Endothelial cell of umbilical vein (primary cell): ENCODE measurements around the gene NECAB2. TPM values are rescaled to one million over a fixed set of nuclear protein-coding genes. Genes with fewer than 3 reads are reported as not detected.

Experiments used
- BruUV-seq: library from RNA; stranded (reverse); fragments of 400-500 nt; replicated peaks from 2 replicates; lab custom pipeline; 2021; lab: Mats Ljungman, UMichigan
- CTCF ChIA-PET: fragments of 300-600, 350-600 bp; sonication (Branson Sonifier 250); formaldehyde crosslinking; loops from one replicate; lab custom pipeline; 2021; ENCODE audit warnings: antibody characterized with exemption, inconsistent platforms; lab: Charles Lee
- POLR2A ChIA-PET: fragments of 300-600, 350-600 bp; sonication (Branson Sonifier 250); formaldehyde crosslinking; loops from one replicate; lab custom pipeline; 2021; ENCODE audit warnings: antibody characterized with exemption, inconsistent platforms; lab: Charles Lee
- DNase-seq: peaks from one replicate; pipeline ENCODE4 v3.0.0-alpha.2; 2011; ENCODE audit warnings: low read depth, low spot score
- FAIRE-seq: peaks from 2 replicates; lab custom pipeline; 2011; peaks lifted over from hg19 to GRCh38; lab: Jason Lieb, UNC
- H2AFZ ChIP-seq: 2 replicates; pipeline ENCODE4 v1.6.0; 2012; ENCODE audit warnings: low read depth, low read length, control low read depth, inconsistent platforms
- H3K27ac ChIP-seq: 2 replicates; pipeline ENCODE4 v1.5.1; 2011; ENCODE audit warnings: low read depth, mild to moderate bottlenecking, control low read depth, low read length, moderate library complexity; ENCODE audit not compliant: insufficient read depth
- H3K27me3 ChIP-seq, 2 experiments: 2 replicates each; pipeline versions ENCODE4 v1.6.0 to v1.6.1; 2011; ENCODE audit warnings: low read length in 2 of 2, mixed read lengths in 1 of 2; ENCODE audit not compliant: control insufficient read depth in 2 of 2, insufficient read depth in 2 of 2
- H3K36me3 ChIP-seq, 2 experiments: 2 replicates in 1 of 2; 3 replicates in 1 of 2; pipeline ENCODE4 v1.5.1; 2011; ENCODE audit warnings: low read length in 2 of 2, mild to moderate bottlenecking in 1 of 2, moderate library complexity in 1 of 2; ENCODE audit not compliant: control insufficient read depth in 2 of 2, insufficient read depth in 2 of 2; ENCODE audit errors: extremely low read depth in 1 of 2
- H3K4me1 ChIP-seq: 3 replicates; pipeline ENCODE4 v1.5.1; 2011; ENCODE audit warnings: mild to moderate bottlenecking, low read length; ENCODE audit not compliant: control insufficient read depth, insufficient read depth; ENCODE audit errors: extremely low read depth
- H3K4me2 ChIP-seq: 2 replicates; pipeline ENCODE4 v1.6.1; 2011; ENCODE audit warnings: low read length, control low read depth, mixed read lengths; ENCODE audit not compliant: insufficient read depth
- H3K4me3 ChIP-seq, 3 experiments: fragments of 200-600 bp in 1 of 3; sonication (generic), shearing (Covaris generic) in 1 of 3; replicated peaks in 1 of 3; 2 replicates each; pipeline ENCODE4 v1.5.1; 2011 to 2016; ENCODE audit warnings: control low read depth in 3 of 3, low read length in 3 of 3, mild to moderate bottlenecking in 2 of 3, inconsistent platforms in 1 of 3, low read depth in 1 of 3, moderate library complexity in 1 of 3; ENCODE audit not compliant: insufficient read depth in 1 of 3
- H3K79me2 ChIP-seq: 2 replicates; pipeline ENCODE4 v1.6.0; 2012; ENCODE audit warnings: low read length, inconsistent platforms; ENCODE audit not compliant: control insufficient read depth, insufficient read depth
- H3K9ac ChIP-seq: replicated peaks from 2 replicates; pipeline ENCODE3; 2011; ENCODE audit warnings: low read length, control low read depth; ENCODE audit not compliant: insufficient read depth; ENCODE audit errors: extremely low read depth
- H3K9me1 ChIP-seq: replicated peaks from 3 replicates; pipeline ENCODE4 v1.6.0; 2011; ENCODE audit warnings: mild to moderate bottlenecking, low read length; ENCODE audit not compliant: control insufficient read depth, insufficient read depth; ENCODE audit errors: extremely low read depth
- H3K9me3 ChIP-seq: replicated peaks from 2 replicates; pipeline ENCODE4 v1.5.1; 2012; ENCODE audit warnings: low read length, inconsistent platforms; ENCODE audit not compliant: control insufficient read depth, insufficient read depth
- H4K20me1 ChIP-seq: replicated peaks from 2 replicates; pipeline ENCODE3; 2011; ENCODE audit warnings: mild to moderate bottlenecking, low read length; ENCODE audit not compliant: control insufficient read depth, insufficient read depth; ENCODE audit errors: extremely low read depth
- EZH2 ChIP-seq: IDR thresholded peaks from 2 replicates; pipeline ENCODE4 v1.6.1; 2012; ENCODE audit warnings: borderline replicate concordance, low read depth, mild to moderate bottlenecking, moderate library complexity, low read length, inconsistent platforms; ENCODE audit not compliant: severe bottlenecking
- FOS ChIP-seq: IDR thresholded peaks from 2 replicates; pipeline ENCODE4 v1.6.1; 2011; ENCODE audit warnings: mild to moderate bottlenecking, low read length, moderate library complexity, borderline replicate concordance; ENCODE audit not compliant: insufficient read depth
- GATA2 ChIP-seq: IDR thresholded peaks from 2 replicates; pipeline ENCODE4 v1.7.0; 2011; ENCODE audit warnings: low read depth, mild to moderate bottlenecking, moderate library complexity, mixed read lengths, low read length; ENCODE audit not compliant: insufficient read length, insufficient read depth
- JUN ChIP-seq: IDR thresholded peaks from 2 replicates; pipeline ENCODE4 v1.6.1; 2011; ENCODE audit warnings: borderline replicate concordance, low read depth; ENCODE audit not compliant: insufficient read length, insufficient read depth
- MYC ChIP-seq: IDR thresholded peaks from one replicate; pipeline ENCODE4 v1.6.1; 2011; ENCODE audit warnings: mild to moderate bottlenecking, low read depth, low read length
- POLR2A ChIP-seq: IDR thresholded peaks from 2 replicates; pipeline ENCODE4 v1.6.1; 2012; ENCODE audit warnings: low read depth, mild to moderate bottlenecking, control low read depth, low read length
- POLR2AphosphoS5 ChIP-seq: IDR thresholded peaks from 2 replicates; pipeline ENCODE4 v1.6.1; 2012; ENCODE audit warnings: low read depth, mild to moderate bottlenecking, control low read depth, low read length, moderate library complexity; ENCODE audit not compliant: insufficient read depth
- dilution Hi-C: fragments of 300-500 bp; cut with MboI; formaldehyde crosslinking; loops from one replicate; pipeline ENCODE4 v1.15.0; 2019; ENCODE audit warnings: low sequenced_read_pairs; ENCODE audit not compliant: extremely low pct_ligation_motif_present
- intact Hi-C: fragments of 100-400 bp; cut with micrococcal nuclease; formaldehyde crosslinking; loops from one replicate; pipeline ENCODE4 v1.10.0; 2022
- polyA plus RNA-seq, 4 experiments: library from polyadenylated mRNA; depleted of rRNA in 3 of 4; stranded (reverse) in 3 of 4; unstranded in 1 of 4; fragments of >200 nt; gene quantifications; 2 replicates each; pipeline versions ENCODE4 v1.2.1 to v1.2.3, GENCODE V29; 2011 to 2012; ENCODE audit warnings: missing spikeins in 1 of 4
- total RNA-seq: library from RNA; stranded (reverse); gene quantifications from 2 replicates; pipeline ENCODE4 v1.2.3, GENCODE V29; 2021
- TF ChIP-seq, protein P1 (sequence below), 2 donors: IDR thresholded peaks; 1 replicate in 1 of 2; 2 replicates in 1 of 2; pipeline ENCODE4 v1.5.1; 2011; ENCODE audit warnings: low read length in 2 of 2, mild to moderate bottlenecking in 2 of 2, moderate library complexity in 2 of 2, control low read depth in 1 of 2, inconsistent platforms in 1 of 2, low read depth in 1 of 2; ENCODE audit not compliant: insufficient read depth in 1 of 2; ENCODE audit errors: extremely low read depth in 1 of 2
- TF ChIP-seq, protein P2 (sequence below): IDR thresholded peaks from 2 replicates; pipeline ENCODE4 v1.6.1; 2011; ENCODE audit not compliant: insufficient read depth, insufficient read length

NECAB2 gene
- total and polyA plus RNA-seq, 2 donors (not counting 3 experiments of a cell fraction or from before 2014, with no cell fraction given): 0.26 to 0.31 TPM

DNA sequence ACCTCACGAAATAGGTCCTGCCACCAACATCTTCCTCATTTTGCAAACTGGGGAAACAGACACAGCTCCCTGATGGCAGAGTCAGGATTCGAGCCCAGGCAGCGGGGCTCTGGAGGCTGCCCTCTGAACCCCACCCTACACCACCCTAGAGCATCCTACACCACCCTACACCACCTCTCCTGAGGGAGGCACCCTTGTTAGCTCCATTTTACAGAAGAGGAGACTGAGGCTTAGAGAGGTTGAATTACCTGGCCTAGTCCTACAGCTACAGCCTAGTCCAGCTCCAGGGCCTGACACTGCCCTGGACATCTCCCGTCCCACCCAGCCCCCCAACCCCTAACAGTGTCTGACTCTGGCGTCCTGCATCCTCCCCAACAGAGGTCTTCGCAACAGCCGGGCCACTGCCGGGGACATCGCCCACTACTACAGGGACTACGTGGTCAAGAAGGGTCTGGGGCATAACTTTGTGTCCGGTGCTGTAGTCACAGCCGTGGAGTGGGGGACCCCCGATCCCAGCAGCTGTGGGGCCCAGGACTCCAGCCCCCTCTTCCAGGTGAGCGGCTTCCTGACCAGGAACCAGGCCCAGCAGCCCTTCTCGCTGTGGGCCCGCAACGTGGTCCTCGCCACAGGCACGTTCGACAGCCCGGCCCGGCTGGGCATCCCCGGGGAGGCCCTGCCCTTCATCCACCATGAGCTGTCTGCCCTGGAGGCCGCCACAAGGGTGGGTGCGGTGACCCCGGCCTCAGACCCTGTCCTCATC, 3.2 kb upstream of the NECAB2 start:
- dilution Hi-C loops (no loop called here), intact Hi-C loops (loop anchor here (5.0 kb wide), 1 partner anchor 212 kb away; no protein-coding TSS in a partner anchor)
- peaks cover 0 to 6% of the 10 kb centered on the region in 2 experiments for H3K36me3 ChIP-seq
- H4K20me1 ChIP-seq: no peaks in the 10 kb centered on the region
- H3K9me1 ChIP-seq: no peaks in the 10 kb centered on the region
- ChIA-PET POLR2A (no interaction called here), CTCF (interaction anchor here (0.9 to 1.4 kb wide), 5 partner anchors 8 to 141 kb away, joined by 3 to 8 read pairs (median 4); partner anchors contain the start of gene OSGIN1)
- no peaks in the 10 kb centered on the region for H3K9me3 ChIP-seq
- H3K9ac ChIP-seq: no peak overlapping the region
- no peak overlapping the region for H3K4me2 ChIP-seq
- H3K27me3 ChIP-seq: peaks cover 5 to 8% of the 10 kb centered on the region in 2 experiments
- FAIRE-seq (no peak), DNase-seq (no peak)
- H3K4me1 ChIP-seq: no peaks in the 10 kb centered on the region
- no peak overlapping the region for H3K4me3 ChIP-seq
- no peak overlapping the region for H3K27ac ChIP-seq
- H2AFZ ChIP-seq: no peak overlapping the region
- no TSS peak for BruUV-seq
- TF ChIP-seq MYC (no peak), POLR2AphosphoS5 (no peak), JUN (no peak), FOS (no peak), POLR2A (no peak), GATA2 (no peak), EZH2 (no peak)
- TF ChIP-seq, protein P1, sequence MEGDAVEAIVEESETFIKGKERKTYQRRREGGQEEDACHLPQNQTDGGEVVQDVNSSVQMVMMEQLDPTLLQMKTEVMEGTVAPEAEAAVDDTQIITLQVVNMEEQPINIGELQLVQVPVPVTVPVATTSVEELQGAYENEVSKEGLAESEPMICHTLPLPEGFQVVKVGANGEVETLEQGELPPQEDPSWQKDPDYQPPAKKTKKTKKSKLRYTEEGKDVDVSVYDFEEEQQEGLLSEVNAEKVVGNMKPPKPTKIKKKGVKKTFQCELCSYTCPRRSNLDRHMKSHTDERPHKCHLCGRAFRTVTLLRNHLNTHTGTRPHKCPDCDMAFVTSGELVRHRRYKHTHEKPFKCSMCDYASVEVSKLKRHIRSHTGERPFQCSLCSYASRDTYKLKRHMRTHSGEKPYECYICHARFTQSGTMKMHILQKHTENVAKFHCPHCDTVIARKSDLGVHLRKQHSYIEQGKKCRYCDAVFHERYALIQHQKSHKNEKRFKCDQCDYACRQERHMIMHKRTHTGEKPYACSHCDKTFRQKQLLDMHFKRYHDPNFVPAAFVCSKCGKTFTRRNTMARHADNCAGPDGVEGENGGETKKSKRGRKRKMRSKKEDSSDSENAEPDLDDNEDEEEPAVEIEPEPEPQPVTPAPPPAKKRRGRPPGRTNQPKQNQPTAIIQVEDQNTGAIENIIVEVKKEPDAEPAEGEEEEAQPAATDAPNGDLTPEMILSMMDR (IDR thresholded peaks at IDR 0.05; ENCODE audit: extremely low read depth in 1 of 2, insufficient read depth in 1 of 2, low read depth in 1 of 2, low read length in 2 of 2): no peak
- TF ChIP-seq, protein P2, sequence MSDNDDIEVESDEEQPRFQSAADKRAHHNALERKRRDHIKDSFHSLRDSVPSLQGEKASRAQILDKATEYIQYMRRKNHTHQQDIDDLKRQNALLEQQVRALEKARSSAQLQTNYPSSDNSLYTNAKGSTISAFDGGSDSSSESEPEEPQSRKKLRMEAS: no peak
- H3K79me2 ChIP-seq: no peaks in the 10 kb centered on the region
